GM18867 (cell line): ENCODE measurements around the gene GGT7.
A peak's percentile ranks its signal among the peaks of the same experiment; 100 is the strongest.
"Not testable (repeated sequence)": the region's sequence is repeated elsewhere in the genome, so short reads cannot be mapped to it uniquely, and the experiment has no call there.

Experiments used
- ATAC-seq: cut with Tn5 transposase; IDR thresholded peaks from one replicate; pipeline ENCODE4 v1.9.1; 2021; ENCODE audit warnings: mild to moderate bottlenecking, moderate library complexity; ENCODE audit not compliant: unreplicated experiment

The GGT7 gene

GRCh38 chr20:34872622-34873224 lies at the start of gene GGT7:
GGT7 (minus strand) TSS chr20:34872856; CDS start chr20:34872815, 41 bp downstream.
- ATAC-seq: peak; percentile 40

- ATAC-seq: no peak
These were observed 48.8 kb upstream of the GGT7 start for GRCh38 chr20:34921436-34921835.

GRCh38 chr20:34920055-34920454 lies 47.4 kb upstream of the GGT7 start:
- no peak for ATAC-seq

- no peak for ATAC-seq
These were observed 44.2 kb upstream of the GGT7 start for GRCh38 chr20:34916774-34917354.

- no peak for ATAC-seq
These were observed 43.2 kb upstream of the GGT7 start for GRCh38 chr20:34915749-34916455.

GRCh38 chr20:34915131-34915530 lies 42.5 kb upstream of the GGT7 start:
- ATAC-seq: no peak

GRCh38 chr20:34907616-34908469 lies 35.2 kb upstream of the GGT7 start:
- ATAC-seq: no peak

GRCh38 chr20:34904202-34904621 lies 31.6 kb upstream of the GGT7 start:
- no peak for ATAC-seq

- not testable (repeated sequence) for ATAC-seq
These were observed 26.1 kb upstream of the GGT7 start for GRCh38 chr20:34898731-34899130.

GRCh38 chr20:34898129-34898528 lies 25.5 kb upstream of the GGT7 start:
- ATAC-seq: not testable (repeated sequence)

GRCh38 chr20:34896086-34896621 lies 23.5 kb upstream of the GGT7 start:
- ATAC-seq: no peak

GRCh38 chr20:34895465-34895864 lies 22.8 kb upstream of the GGT7 start:
- no peak for ATAC-seq

GRCh38 chr20:34894723-34895122 lies 22.1 kb upstream of the GGT7 start:
- ATAC-seq: no peak

- no peak for ATAC-seq
These were observed 20.0 kb upstream of the GGT7 start for GRCh38 chr20:34892671-34893070.

- no peak for ATAC-seq
These were observed 18.8 kb upstream of the GGT7 start for GRCh38 chr20:34891166-34892062.

GRCh38 chr20:34888468-34888867 lies 15.8 kb upstream of the GGT7 start:
- ATAC-seq: no peak

- peak; percentile 53 for ATAC-seq
These were observed 14.4 kb upstream of the GGT7 start for GRCh38 chr20:34887023-34887422.

GRCh38 chr20:34886122-34886521 lies 13.5 kb upstream of the GGT7 start:
- no peak for ATAC-seq

GRCh38 chr20:34884260-34884659 lies 11.6 kb upstream of the GGT7 start:
- no peak for ATAC-seq

GRCh38 chr20:34883809-34884208 lies 11.2 kb upstream of the GGT7 start:
- ATAC-seq: no peak
